ENCODE data around the gene PEX5L. TPM values are rescaled to one million over a fixed set of nuclear protein-coding genes. Genes with fewer than 3 reads are reported as not detected.

Gene PEX5L
- total RNA-seq, 4 donors from 2014 or later: 0.13 to 2.0 TPM; not detected in 2

DNA sequence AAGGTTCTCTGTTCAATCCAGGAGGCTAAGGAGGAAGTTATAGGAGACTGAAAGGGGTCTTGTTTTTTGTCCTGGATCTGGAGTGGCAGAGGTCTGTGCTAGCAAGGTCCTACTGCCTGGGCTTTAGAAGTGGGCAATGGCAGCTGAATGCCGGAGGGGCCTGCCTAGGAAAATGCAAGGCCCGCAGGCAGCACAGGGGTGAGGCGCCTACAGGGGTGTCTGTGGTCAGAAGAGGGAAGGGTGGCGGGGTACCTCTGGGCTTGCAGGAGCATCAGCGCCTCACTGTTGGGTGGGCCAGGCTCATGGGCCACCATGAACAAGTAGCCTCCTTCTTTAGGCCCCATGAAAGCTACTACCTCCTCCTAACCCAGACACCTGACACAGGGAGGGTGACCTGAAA lies 175.4 kb downstream of the PEX5L start:
- no peaks in the 10 kb centered on the region for H3K36me3 ChIP-seq
- H3K4me3 ChIP-seq (replicated peaks in 1 of 3): no peak overlapping the region
- no peaks in the 10 kb centered on the region for H3K4me1 ChIP-seq
- no peak for DNase-seq
- intact Hi-C loops (cut with DNase I): no loop called here
- no peak overlapping the region for H3K27ac ChIP-seq
- TF ChIP-seq POLR2A (IDR thresholded peaks at IDR 0.05): no peak
- TF ChIP-seq, protein P1, sequence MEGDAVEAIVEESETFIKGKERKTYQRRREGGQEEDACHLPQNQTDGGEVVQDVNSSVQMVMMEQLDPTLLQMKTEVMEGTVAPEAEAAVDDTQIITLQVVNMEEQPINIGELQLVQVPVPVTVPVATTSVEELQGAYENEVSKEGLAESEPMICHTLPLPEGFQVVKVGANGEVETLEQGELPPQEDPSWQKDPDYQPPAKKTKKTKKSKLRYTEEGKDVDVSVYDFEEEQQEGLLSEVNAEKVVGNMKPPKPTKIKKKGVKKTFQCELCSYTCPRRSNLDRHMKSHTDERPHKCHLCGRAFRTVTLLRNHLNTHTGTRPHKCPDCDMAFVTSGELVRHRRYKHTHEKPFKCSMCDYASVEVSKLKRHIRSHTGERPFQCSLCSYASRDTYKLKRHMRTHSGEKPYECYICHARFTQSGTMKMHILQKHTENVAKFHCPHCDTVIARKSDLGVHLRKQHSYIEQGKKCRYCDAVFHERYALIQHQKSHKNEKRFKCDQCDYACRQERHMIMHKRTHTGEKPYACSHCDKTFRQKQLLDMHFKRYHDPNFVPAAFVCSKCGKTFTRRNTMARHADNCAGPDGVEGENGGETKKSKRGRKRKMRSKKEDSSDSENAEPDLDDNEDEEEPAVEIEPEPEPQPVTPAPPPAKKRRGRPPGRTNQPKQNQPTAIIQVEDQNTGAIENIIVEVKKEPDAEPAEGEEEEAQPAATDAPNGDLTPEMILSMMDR (IDR thresholded peaks at IDR 0.05): no peak
- H3K9me3 ChIP-seq: no peaks in the 10 kb centered on the region
- 93% methylated on average over 5 of the region's 5 CpGs for WGBS, 2 donors
- H3K27me3 ChIP-seq: no peaks in the 10 kb centered on the region

DNA sequence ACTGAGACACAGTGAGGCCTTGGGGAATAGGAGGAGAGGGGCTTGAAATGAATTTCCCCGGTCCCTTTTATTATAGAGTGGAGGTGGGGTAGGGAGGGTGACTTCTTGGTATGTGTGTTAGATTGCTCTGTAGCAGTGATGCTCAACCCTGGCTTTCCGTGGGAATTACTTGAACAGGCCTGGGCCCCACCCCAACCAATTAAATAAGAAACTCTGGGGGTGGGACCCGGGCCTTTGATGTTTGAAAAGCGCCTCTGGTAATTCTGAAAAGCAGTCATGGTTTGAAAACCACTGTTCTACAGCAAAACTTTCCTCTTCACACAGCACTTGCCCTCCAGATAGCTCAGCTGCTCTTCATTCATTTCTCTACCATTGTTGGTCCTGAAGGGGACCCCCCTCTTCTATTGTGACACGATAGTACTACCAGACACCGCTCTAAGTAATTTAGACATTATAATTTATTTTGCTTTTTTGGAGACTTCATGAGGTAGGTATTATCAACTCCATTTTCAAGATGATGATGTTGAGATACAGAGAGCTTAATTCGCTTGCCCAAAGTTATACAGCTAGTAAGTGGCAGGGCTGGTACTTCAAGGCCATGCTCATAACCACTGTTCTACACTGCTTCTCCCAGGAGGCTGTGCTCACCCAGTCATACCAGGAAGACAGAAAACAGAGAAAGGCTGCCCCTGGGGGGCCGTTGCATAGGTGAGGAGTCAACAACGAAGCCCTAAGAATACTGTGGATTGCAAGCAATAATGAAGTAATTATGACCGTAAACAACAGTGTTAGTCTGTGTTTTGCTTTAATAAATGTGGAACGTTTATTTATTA lies 176.2 kb downstream of the PEX5L start:
- H3K27me3 ChIP-seq: no peaks in the 10 kb centered on the region
- intact Hi-C loops (cut with DNase I): no loop called here
- 80 to 91% methylated on average over 11 of the region's 11 CpGs for WGBS, 2 donors
- H3K9me3 ChIP-seq: no peaks in the 10 kb centered on the region
- no peak overlapping the region for H3K4me3 ChIP-seq (replicated peaks in 1 of 3)
- no peak overlapping the region for H3K27ac ChIP-seq
- no peak for TF ChIP-seq POLR2A (IDR thresholded peaks at IDR 0.05)
- TF ChIP-seq, protein P1 (IDR thresholded peaks at IDR 0.05): no peak
- no peaks in the 10 kb centered on the region for H3K36me3 ChIP-seq
- DNase-seq: no peak
- no peaks in the 10 kb centered on the region for H3K4me1 ChIP-seq

- Histone ChIP-seq H3K27ac (no peak overlapping the region), H3K9me3 (no peaks in the 10 kb centered on the region), H3K27me3 (no peaks in the 10 kb centered on the region), H3K36me3 (no peaks in the 10 kb centered on the region), H3K4me1 (no peaks in the 10 kb centered on the region), H3K4me3 (replicated peaks in 1 of 3) (no peak overlapping the region)
- DNase-seq: no peak
- TF ChIP-seq, protein P1 (IDR thresholded peaks at IDR 0.05): no peak
- TF ChIP-seq POLR2A (IDR thresholded peaks at IDR 0.05): no peak
- WGBS, 2 donors: 46 to 58% methylated on average over 2 of the region's 2 CpGs
- intact Hi-C loops (cut with DNase I): no loop called here
These were observed 183.6 kb downstream of the PEX5L start for GRCh38 chr3:179853176-179853575.

DNA sequence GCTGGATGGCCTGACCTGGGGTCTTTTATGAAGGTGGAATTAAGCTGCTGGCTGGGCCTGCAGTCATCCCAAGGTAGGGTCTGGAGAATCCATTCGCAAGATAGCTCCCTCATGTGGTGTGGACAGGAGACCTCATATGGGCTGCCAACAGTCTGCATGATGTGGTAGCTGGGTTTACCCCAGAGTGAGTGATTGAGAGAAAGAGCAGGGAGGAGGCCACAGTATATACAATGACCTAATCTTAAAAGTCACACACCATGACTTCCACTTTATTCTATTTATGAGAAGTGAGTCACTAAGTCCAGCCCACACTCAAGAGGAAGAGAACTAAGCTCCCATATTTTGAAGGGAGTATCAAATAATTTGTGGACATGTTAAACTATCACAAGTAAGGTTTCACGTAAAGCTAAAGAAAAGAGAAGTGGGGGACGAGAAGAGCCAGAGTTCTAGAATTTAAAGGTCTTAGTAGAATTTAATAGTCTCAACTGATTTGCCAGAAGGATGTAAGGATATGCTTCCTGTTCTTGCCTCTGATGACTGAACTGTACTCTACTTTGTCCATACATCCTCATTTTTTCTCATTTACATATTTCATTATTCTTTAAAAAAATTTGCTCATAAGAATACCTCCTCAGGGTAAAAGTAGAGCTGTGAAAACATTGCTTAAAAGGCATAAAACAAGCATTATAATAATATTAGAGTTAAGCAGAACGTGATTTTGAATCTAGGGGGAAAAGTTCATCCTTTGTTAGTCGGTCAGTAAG lies 184.4 kb downstream of the PEX5L start:
- H3K27me3 ChIP-seq: no peaks in the 10 kb centered on the region
- no peaks in the 10 kb centered on the region for H3K9me3 ChIP-seq
- DNase-seq: no peak
- no peaks in the 10 kb centered on the region for H3K36me3 ChIP-seq
- TF ChIP-seq, protein P1 (IDR thresholded peaks at IDR 0.05): no peak
- no peak for TF ChIP-seq POLR2A (IDR thresholded peaks at IDR 0.05)
- H3K4me1 ChIP-seq: no peaks in the 10 kb centered on the region
- no peak overlapping the region for H3K4me3 ChIP-seq (replicated peaks in 1 of 3)
- no peak overlapping the region for H3K27ac ChIP-seq
- WGBS, 2 donors: 86 to 89% methylated on average over 5 of the region's 5 CpGs
- intact Hi-C loops (cut with DNase I): no loop called here

GRCh38 chr3:179848711-179849110 lies 188.0 kb downstream of the PEX5L start:
- Histone ChIP-seq H3K36me3 (no peaks in the 10 kb centered on the region), H3K4me3 (replicated peaks in 1 of 3) (no peak overlapping the region), H3K4me1 (no peaks in the 10 kb centered on the region), H3K27ac (no peak overlapping the region), H3K9me3 (no peaks in the 10 kb centered on the region), H3K27me3 (no peaks in the 10 kb centered on the region)
- 71 to 87% methylated on average over 2 of the region's 2 CpGs for WGBS, 2 donors
- no peak for DNase-seq
- TF ChIP-seq, protein P1 (IDR thresholded peaks at IDR 0.05): no peak
- intact Hi-C loops (cut with DNase I): no loop called here
